RCC 7860 (cell line): ENCODE data around the gene LCE1A.

Experiments used
- DNase-seq: peaks from one replicate; pipeline ENCODE4 v3.0.0-alpha.2; 2015; ENCODE audit warnings: low spot score
- FAIRE-seq: peaks from 2 replicates; lab custom pipeline; 2012; peaks lifted over from hg19 to GRCh38; lab: Jason Lieb, UNC

Gene LCE1A, protein sequence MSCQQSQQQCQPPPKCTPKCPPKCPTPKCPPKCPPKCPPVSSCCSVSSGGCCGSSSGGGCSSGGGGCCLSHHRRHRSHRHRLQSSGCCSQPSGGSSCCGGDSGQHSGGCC

DNA sequence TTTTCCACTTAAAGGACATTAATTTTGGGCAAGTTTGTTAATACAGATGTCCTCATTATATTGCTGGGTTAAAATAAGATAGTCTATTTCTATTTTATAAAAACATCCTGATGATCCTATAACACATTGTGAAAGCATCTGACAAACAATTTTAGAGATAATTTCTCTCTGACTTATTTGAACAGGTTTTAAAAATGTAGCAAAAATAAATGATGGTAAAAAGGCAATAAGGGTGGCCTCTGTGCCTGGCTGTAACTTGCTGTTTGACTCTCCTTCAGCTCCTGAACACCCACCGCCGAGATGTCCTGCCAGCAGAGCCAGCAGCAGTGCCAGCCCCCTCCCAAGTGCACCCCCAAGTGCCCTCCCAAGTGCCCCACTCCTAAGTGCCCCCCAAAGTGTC, at the start of gene LCE1A:
Gene LCE1A, plus strand, starts transcription at position 301 of the 400 bp plus-strand sequence. Its CDS starts 0 bp downstream, at position 301.
- no peak for DNase-seq
- no peak for FAIRE-seq

DNA sequence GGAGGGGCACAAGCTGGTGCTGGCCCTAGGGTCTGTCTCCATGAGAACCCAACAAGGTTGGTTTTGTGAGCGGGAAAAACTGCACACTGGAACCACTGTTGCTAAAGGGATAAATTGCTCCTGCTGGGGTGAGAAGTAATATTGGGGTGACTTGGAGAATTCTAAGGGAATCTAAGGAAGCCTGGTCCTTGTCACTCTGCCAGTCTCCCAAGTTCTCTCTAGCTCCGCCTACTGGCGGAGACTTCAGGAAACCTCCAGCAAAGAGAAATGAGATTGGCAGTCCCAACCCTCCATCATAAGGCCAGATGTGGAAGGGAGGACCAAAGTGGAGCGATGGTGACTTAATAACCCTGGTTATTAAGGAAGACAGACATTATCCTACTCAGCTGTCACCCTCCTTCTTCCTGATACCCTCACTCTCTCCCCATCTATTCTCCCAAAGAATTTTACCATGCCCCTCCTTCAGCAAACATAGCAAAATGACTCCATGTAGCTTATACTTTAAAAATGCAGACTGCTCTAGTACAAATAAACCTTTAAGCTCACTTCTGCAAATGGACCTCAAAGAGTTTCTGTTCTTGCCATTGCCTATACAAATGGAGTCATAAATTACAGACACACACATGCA, 49.6 kb upstream of the LCE1A start:
- DNase-seq, result no peak

DNA sequence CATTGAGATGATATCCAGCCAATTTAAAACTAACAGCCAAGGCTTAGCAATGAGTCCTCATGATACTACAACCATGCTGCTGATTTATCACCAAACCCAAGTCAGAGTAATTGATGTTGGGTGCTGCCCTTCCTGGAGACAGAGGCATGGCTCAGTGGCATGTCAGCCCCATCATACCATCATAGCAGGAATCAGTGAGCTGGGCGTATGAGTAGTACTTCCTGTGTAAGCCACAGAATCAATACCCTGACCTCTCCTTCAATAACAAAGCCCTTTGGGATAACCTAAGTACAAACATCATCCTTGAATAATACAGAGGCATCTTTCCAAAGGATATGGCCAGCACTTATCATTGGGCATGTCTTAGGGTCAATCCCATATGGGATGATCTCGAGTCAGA, 44.2 kb upstream of the LCE1A start:
- FAIRE-seq (no peak), DNase-seq (no peak)

More for the DNA sequence above, 49.6 kb upstream of the LCE1A start:
- FAIRE-seq, result no peak

DNA sequence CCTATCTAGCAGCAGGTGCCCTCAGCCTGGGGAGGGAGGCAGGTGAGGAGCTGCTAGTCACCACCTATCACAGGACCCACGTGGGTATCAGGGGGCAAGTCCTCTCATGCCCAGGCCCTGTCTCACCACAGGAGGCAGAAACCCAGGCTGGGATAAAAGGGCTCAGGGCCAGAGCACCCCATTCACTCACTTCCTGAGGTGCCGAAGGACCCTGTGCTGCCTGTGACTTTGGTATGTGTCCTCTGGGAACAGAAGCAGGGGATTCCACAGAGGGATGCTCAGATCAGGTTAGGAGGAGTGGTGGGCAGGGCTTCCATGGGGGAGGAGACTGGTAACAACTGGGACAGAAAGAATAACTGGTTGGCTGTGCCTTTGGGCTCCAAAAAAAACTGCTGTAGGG, 41.2 kb upstream of the LCE1A start, which contains the start of gene LCE1E:
Gene LCE1E, plus strand, starts transcription at position 181 of the 400 bp plus-strand sequence. CDS start 1,043 bp downstream, outside the sequence.
- DNase-seq, result no peak
- no peak for FAIRE-seq

DNA sequence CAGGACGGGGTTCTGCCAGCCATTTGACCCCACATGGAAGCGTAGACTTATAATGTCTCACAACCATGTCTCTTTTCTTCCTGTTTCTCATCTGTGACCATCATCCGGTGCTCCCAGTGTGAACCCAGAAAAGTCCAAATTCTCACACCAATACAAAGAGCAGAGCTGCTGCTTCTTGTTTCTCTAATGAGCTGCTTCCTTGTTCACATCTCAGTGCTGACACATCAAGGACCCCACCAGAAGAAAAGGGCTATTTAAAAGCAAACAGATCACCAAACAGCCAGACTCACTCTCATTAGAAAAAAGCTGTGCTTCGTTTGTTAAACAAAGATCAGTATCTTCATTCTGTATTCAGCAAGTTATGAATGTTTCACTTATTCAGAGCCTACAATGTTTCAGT, 31.6 kb upstream of the LCE1A start:
- DNase-seq (no peak), FAIRE-seq (no peak)

DNA sequence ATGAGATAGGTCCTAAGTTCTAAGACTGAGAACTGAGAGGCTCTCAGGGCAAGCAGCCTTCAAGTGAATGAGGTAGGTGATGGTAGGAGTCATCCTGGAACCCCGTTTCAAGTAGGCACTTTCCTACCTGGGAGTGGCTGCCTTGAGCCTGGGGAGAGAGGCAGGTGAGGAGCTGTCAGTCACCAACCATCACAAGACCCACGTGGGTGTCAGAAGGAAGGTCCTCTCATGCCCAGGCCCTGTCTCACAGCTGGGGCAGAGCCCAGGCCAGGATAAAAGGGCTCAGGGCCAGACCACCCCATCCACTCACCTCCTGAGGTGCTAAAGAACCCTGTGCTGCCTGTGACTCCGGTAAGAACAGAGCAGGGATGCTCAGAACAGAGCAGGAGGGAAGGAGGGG, 30.9 kb upstream of the LCE1A start, which contains the start of gene LCE1D:
Gene LCE1D, plus strand, starts transcription at position 301 of the 400 bp plus-strand sequence. CDS start 1,074 bp downstream, outside the sequence.
- FAIRE-seq (no peak), DNase-seq (no peak)

DNA sequence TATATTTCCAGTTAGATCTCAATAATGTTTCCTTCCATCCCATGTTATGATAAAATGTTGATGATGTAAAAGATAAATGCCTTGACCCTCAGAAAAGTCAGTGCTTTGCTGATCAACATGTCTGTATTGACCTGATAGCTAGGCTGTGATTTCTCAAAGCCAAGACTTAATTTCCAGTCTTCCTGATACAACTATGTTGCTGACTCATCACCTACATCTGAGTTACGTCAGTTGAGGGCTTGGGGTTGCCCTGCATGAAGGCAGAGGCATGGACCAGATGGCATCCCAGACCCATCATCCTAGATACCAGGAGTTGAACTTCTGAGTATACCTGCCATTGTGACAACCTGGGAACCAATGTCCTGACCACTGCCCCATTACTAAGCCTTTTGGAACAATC, 25.9 kb upstream of the LCE1A start:
- no peak for FAIRE-seq
- no peak for DNase-seq

DNA sequence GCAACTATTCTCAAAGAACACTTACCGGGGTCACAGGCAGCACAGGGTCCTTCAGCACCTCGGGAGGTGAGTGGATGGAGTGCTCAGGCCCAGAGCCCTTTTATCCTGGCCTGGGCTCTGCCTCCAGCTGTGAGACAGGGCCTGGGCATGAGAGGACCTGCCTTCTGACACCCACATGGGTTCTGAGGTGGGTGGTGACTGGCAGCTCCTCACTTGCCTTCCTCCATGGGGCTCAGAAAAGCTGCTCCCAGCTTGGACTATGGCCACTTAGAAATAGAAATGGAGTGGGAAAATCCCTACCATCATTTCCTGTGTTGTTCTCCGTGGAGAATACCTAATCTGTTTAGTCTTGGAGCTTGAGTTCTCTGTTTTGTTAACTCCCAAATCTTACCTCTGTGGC, 20.7 kb upstream of the LCE1A start, which contains the start of gene LCE1C:
Gene LCE1C, minus strand, starts transcription at position 76 of the 400 bp plus-strand sequence. CDS start 1,173 bp downstream, outside the sequence.
- no peak for FAIRE-seq
- no peak for DNase-seq

DNA sequence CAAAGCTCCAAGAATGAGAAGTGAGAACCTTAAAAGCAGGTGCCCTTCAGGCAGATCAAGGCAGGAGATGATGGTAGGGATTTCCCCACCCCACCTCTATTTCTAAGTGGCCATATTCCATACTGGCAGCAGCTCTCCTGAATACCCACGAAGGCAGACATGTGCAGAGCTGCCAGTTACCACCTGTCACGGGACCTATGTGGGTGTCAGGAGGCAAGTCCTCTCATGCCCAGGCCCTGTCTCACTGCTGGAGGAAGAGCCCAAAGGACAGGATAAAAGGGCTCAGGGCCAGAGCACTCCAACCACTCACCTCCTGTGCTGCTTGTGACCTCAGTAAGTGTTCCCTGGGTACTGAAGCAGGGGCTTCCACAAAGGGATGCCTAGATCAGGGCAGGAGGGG, 16.2 kb upstream of the LCE1A start:
- FAIRE-seq (no peak), DNase-seq (no peak)

DNA sequence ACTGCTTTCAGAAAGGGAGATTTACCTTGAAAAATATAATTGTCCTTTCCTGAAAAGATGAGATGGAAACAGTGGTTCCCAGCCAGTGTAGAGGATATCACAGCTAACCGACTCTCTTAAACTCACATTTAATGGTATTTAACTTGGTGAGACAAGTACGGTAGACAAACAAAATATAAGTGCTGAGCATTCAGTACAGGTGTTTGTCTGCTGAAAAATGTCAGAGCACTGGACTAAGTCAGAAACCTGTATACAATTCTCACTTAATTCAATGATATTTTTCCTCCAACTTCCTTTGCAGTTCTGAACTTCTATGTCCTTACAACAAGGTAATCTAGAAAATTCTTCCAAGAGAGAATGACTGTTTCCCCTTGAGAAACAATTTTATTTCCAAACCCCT, 15.6 kb upstream of the LCE1A start, which contains the start of gene LCE1B:
Gene LCE1B, plus strand, starts transcription at position 301 of the 400 bp plus-strand sequence. CDS start 476 bp downstream, outside the sequence.
- no peak for DNase-seq
- no peak for FAIRE-seq

DNA sequence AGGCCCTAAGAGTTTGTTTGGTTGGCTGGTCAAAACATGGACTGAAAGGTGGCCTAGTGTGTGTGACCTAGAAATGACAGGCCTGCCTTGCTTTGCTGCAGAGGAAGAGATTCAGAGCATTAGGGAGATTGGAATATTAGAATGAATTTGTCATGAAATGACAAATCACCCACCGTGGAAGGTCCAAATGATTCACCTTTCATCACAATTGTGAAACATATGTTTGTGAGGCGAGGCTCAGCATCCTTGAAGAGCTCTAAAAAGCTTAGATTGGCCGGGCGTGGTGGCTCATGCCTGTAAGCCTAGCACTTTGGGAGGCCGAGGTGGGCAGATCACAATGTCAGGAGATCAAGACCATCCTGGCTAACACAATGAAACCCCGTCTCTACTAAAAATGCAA, 10.0 kb upstream of the LCE1A start:
- no peak for FAIRE-seq

DNA sequence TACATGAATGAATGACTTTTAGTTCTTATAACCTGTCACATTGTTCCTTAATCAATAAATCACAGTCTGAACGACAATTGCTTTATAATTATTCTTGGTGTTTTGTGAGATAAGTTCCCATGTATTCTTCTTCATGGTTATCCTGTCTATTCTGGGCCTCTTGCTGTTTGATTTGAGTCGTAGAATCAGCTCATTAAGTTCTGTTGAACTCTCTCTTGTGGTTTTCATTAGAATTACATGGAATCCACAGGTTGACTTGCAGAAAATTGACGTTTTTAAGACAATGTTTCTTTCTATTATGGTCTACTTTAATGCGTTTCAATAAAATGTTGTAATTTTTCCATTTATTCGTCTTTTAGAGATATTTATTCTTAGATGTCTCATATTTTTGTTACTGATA, 4.0 kb upstream of the LCE1A start:
- DNase-seq (no peak), FAIRE-seq (no peak)

More for the DNA sequence above, 10.0 kb upstream of the LCE1A start:
- DNase-seq, result no peak

DNA sequence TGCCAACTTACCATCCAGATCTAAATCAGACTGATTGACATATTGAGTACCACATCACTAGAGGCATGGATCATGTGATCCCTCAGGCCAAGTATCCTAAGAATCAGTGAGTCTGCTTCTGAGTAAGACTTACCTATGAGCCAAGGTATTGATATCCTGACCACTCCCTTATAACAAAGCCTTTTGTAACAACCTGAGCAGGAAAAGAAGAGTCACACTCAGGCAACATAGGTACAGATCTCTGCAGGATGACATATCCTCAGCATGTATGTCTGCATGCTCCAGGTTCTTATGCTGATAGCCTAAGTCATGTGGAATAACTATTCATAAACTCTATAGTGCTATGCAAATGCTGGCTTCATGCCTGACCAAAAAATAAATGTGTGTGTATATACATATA, 2.3 kb upstream of the LCE1A start:
- FAIRE-seq, result no peak
- no peak for DNase-seq

DNA sequence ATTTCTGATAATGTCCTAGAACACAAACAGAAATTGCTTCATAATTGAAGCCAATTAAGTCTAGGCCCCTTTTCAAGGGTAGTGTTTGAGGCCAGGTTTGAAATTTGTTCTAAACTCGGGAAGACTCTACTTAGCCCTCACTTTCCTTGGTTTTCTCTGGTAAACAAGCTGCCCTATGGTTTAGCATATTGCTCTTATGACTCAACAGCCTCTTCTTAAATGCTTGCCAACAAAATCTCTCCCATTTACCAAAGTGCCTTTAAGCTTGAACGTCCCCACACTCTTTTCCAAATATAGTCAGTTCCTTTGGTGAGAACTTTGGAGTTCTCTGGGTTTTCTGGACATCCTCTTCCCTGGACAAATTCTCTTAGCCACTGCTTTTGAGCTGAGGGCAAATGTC, 9.6 kb downstream of the LCE1A start:
- no peak for DNase-seq
- FAIRE-seq, result no peak

DNA sequence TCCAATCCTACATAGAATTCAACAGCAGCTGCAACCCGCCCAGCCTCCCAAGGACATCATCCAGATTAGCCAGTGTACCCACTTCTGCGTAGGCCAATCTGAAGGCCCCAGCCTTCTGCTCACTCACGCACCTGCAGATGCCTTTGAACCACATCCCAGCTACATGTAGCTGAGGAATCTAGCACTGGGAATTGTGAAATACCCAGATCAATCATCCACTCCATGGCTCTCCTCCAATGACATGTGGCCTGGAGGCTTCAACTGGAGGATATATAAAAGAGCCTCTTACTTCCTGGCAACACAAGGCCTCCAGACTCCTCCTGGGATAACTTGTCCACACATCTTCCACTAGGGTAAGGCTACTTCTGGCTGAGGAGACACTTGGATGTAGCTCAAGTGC, 15.3 kb downstream of the LCE1A start, which contains the start of gene LCE6A:
Gene LCE6A, plus strand, starts transcription at position 301 of the 400 bp plus-strand sequence. CDS start 665 bp downstream, outside the sequence.
- DNase-seq, result no peak
- no peak for FAIRE-seq

DNA sequence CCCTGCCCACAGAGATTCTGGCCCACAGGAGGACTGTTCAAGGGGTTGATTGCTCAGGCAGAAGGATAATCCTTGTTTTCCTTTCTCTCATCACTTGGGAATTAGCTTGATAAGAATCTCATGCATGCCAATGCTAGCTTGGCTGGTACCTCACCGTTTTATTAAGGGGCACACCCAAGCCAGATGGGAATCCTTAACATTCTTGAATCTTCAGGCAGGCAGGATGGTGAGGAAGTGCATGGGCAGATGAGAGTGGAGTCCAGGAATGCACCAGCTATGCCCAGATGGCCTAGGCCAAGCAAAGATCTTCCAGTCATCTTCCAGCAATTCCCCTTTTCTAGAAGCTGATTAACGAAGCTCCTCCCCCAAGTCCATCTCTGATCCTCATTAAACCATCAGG, 28.4 kb downstream of the LCE1A start:
- FAIRE-seq (no peak), DNase-seq (no peak)

DNA sequence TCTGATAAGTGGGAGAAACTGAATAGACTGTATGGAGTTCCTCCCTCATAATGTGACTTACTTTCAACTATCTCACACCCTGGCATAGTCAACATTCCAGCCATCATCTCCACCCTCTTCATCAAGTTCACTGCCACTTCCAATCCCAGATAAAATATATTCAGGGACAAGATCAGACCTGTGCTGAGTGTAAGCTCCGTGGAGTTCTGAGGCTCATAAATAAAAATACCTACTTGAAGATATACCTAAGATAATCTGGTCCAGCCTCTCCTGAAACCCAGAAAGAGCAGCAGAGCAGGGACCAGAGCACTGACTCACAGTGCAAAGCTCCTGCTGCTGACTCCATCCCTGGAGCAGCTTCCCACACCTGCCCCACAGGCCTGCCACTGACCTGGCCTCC, 30.8 kb downstream of the LCE1A start:
- FAIRE-seq, result no peak
- no peak for DNase-seq

DNA sequence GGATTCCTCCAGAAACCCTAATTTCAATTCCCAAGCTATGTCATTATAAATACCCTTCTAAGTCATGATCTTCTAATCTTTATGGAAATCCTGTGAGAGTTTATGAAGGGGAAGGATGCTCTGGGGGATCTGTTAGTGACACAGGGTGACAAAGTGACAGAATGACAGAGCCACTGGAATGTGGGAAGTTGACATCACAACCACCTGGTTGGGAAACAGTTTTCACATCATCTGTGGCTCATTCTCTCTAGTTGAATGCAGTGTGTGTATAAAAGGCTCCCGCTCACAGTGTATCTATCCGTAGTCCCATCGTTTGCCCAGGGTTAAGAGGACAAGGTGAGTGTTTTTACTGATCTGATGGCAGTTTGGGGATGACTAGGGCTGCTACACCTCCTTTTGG, 32.4 kb downstream of the LCE1A start, which contains the start of gene LCE7A:
Gene LCE7A, plus strand, starts transcription at position 301 of the 400 bp plus-strand sequence. CDS start 702 bp downstream, outside the sequence.
- FAIRE-seq (no peak), DNase-seq (no peak)

DNA sequence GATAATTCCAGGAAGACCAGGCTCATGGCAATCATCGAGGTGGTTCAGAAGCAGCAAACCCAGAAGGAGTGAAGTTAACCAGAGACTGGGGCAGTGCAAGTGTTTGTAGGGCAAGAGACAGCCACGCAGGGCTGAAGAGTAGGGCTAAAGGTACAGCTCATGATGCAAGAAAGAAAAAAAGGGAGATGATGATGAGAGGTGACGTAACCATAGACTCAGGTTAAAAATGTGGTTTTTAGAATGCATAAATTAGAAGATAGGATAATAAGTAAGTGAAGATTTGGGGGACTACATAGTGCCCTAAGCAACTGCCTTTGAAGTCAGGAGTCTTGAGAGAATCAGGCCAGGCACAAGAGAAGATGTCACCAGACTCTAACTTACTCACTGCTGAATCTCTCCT, 32.9 kb downstream of the LCE1A start:
- DNase-seq, result no peak
- no peak for FAIRE-seq

DNA sequence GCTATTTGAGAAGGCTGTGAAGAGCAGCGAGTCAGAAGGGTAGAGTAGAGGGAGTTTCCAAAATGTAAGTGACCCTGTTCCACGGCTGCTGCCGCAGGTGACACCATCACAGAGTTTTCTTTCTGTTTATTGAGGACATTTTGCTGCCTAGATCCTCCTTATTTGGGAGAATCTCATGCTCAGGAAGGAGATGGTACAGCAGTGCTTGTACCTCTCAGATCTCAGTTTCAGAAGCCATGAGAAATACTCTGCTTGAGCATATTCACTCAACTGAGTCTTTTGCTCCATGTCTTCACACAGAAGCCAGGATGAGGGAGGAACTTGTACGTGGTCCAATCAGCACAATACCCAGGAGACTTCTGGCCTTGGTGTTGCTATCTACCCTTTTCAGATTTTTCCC, 34.1 kb downstream of the LCE1A start:
- DNase-seq, result no peak
- no peak for FAIRE-seq

DNA sequence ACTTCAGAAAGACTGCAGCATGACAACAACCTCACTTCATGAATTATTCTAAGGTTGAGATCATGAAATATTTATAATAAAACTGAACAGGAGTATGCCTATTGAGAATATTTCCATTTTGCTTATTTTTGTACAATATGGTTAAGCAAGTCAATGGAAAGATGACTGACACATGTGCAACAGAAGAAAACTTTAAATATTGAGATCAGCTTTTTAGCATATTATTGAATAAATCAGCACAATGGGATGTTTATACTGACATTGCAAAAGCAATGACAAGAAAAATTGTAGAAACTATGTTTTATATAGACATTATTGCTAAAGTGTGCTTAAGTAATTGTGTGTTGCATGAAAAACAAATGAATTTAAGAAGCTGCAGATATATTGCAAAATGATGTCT, 37.2 kb downstream of the LCE1A start:
- DNase-seq (no peak), FAIRE-seq (no peak)

DNA sequence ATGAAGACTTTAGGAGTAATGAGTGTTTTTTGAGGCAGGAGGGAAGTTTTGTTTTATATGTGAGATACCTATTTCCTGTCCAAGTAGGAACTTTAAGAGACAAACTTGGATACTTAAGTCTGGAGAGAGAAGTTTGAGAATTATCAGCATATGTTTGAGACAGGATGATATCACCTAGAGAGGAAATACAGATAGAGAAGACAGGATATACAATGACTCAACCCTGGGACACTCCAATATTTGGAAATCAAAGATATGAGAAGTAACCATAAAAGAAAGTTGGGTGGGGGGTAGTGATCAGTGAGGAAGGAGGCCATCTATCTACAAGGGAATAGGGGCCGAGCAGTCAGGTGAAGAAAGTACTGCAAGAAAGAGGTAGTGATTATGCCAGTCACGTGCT, 39.0 kb downstream of the LCE1A start:
- FAIRE-seq (no peak), DNase-seq (no peak)
